Neural cell (in vitro differentiated cells): ENCODE measurements around the gene RPS6KA2. TPM values are rescaled to one million over a fixed set of nuclear protein-coding genes. Genes with fewer than 3 reads are reported as not detected.

Experiments
- H2AFZ ChIP-seq: fragments of 200-600, 300-800 bp; sonication (generic), shearing (Covaris generic); 2 replicates; pipeline ENCODE4 v1.6.0; 2014; ENCODE audit warnings: low read depth, mild to moderate bottlenecking, antibody characterized with exemption, low read length, moderate library complexity
- H3F3A ChIP-seq: fragments of 200-600 bp; shearing (Covaris generic); 2 replicates; pipeline ENCODE4 v1.6.1; 2016; ENCODE audit warnings: mild to moderate bottlenecking, moderate library complexity, mixed read lengths, antibody characterized with exemption, low read length; ENCODE audit not compliant: insufficient read depth, poor library complexity, severe bottlenecking
- H3K27ac ChIP-seq: fragments of 200-600, 300-800 bp; sonication (generic), shearing (Covaris generic); 2 replicates; pipeline ENCODE4 v1.5.1; 2014; ENCODE audit warnings: mild to moderate bottlenecking, low read length, moderate library complexity
- H3K27me3 ChIP-seq: fragments of 300-800, 200-600 bp; sonication (generic), shearing (Covaris generic); 2 replicates; pipeline ENCODE4 v1.6.0; 2014; ENCODE audit warnings: mild to moderate bottlenecking, low read depth, low read length, moderate library complexity; ENCODE audit not compliant: insufficient read depth
- H3K36me3 ChIP-seq: fragments of 300-800, 200-600 bp; sonication (generic), shearing (Covaris generic); 2 replicates; pipeline ENCODE4 v1.5.1; 2014; ENCODE audit warnings: mild to moderate bottlenecking, antibody characterized with exemption, low read length, moderate library complexity; ENCODE audit not compliant: insufficient read depth
- H3K4me2 ChIP-seq: fragments of 300-800, 200-600 bp; sonication (generic), shearing (Covaris generic); 2 replicates; pipeline ENCODE4 v1.6.0; 2014; ENCODE audit warnings: mild to moderate bottlenecking, low read length
- H3K4me3 ChIP-seq: fragments of 300-800, 200-600 bp; sonication (generic), shearing (Covaris generic); 2 replicates; pipeline ENCODE4 v1.5.1; 2014; ENCODE audit warnings: mild to moderate bottlenecking, low read length, moderate library complexity
- H3K79me2 ChIP-seq: fragments of 200-600 bp; shearing (Covaris generic); replicated peaks from 2 replicates; pipeline ENCODE4 v1.6.0; 2014; ENCODE audit warnings: mild to moderate bottlenecking, low read length, moderate library complexity; ENCODE audit not compliant: insufficient read depth
- H3K9ac ChIP-seq: fragments of 300-800, 200-600 bp; sonication (generic), shearing (Covaris generic); 2 replicates; pipeline ENCODE4 v1.6.1; 2016; ENCODE audit warnings: mild to moderate bottlenecking, low read length, mixed read lengths
- H3K9me2 ChIP-seq: fragments of 200-600 bp; shearing (Covaris generic); 2 replicates; pipeline ENCODE4 v1.6.1; 2016; ENCODE audit warnings: mild to moderate bottlenecking, low read length, mixed read lengths; ENCODE audit not compliant: insufficient read depth
- H3K9me3 ChIP-seq: fragments of 200-600, 300-800 bp; sonication (generic), shearing (Covaris generic); 2 replicates; pipeline ENCODE4 v1.6.1; 2016; ENCODE audit warnings: mild to moderate bottlenecking, mixed run types, low read length, moderate library complexity, mixed read lengths
- H4K20me1 ChIP-seq: fragments of 200-600 bp; shearing (Covaris generic); 2 replicates; pipeline ENCODE4 v1.6.1; 2016; ENCODE audit warnings: mild to moderate bottlenecking, mixed run types; ENCODE audit not compliant: insufficient read depth
- EP300 ChIP-seq: fragments of 450-650 bp; conservative IDR thresholded peaks from 2 replicates; pipeline ENCODE4 v1.6.1; 2014; ENCODE audit warnings: antibody characterized with exemption, mild to moderate bottlenecking, moderate library complexity; ENCODE audit not compliant: poor library complexity, severe bottlenecking
- EZH2 ChIP-seq: fragments of 200-600, 300-800 bp; shearing (Covaris generic), sonication (generic); IDR thresholded peaks from 2 replicates; pipeline ENCODE4 v1.6.1; 2014; ENCODE audit warnings: antibody characterized with exemption, low read length, borderline replicate concordance, mild to moderate bottlenecking; ENCODE audit not compliant: insufficient read depth, poor library complexity, severe bottlenecking
- MXI1 ChIP-seq: fragments of 450-650 bp; conservative IDR thresholded peaks from 2 replicates; pipeline ENCODE4 v1.6.1; 2014; ENCODE audit warnings: antibody characterized with exemption, mild to moderate bottlenecking; ENCODE audit not compliant: poor library complexity, severe bottlenecking
- POLR2AphosphoS5 ChIP-seq: IDR thresholded peaks from 2 replicates; pipeline ENCODE4 v1.6.1; 2012
- RAD21 ChIP-seq: fragments of 450-650 bp; conservative IDR thresholded peaks from 2 replicates; pipeline ENCODE4 v1.6.1; 2014; ENCODE audit warnings: antibody characterized with exemption, mild to moderate bottlenecking, moderate library complexity
- REST ChIP-seq: IDR thresholded peaks from 2 replicates; pipeline ENCODE4 v1.6.1; 2012; ENCODE audit warnings: borderline replicate concordance
- SMC3 ChIP-seq: fragments of 450-650 bp; conservative IDR thresholded peaks from 2 replicates; pipeline ENCODE4 v1.6.1; 2014; ENCODE audit warnings: antibody characterized with exemption, mild to moderate bottlenecking, moderate library complexity; ENCODE audit not compliant: poor library complexity
- TAF1 ChIP-seq: IDR thresholded peaks from 2 replicates; pipeline ENCODE4 v1.6.1; 2012; ENCODE audit warnings: low read depth
- polyA plus RNA-seq: library from polyadenylated mRNA; depleted of rRNA; stranded (reverse); fragments of >200 nt; gene quantifications from 2 replicates; pipeline ENCODE4 v1.2.3, GENCODE V29; 2014
- TF ChIP-seq, protein P1 (sequence below): fragments of 450-650 bp; IDR thresholded peaks from 2 replicates; pipeline ENCODE4 v1.5.1; 2014; ENCODE audit warnings: antibody characterized with exemption, mild to moderate bottlenecking, moderate library complexity; ENCODE audit not compliant: poor library complexity, severe bottlenecking

The RPS6KA2 gene
- polyA plus RNA-seq, 1 donor from 2014 or later: 34.3 TPM

DNA sequence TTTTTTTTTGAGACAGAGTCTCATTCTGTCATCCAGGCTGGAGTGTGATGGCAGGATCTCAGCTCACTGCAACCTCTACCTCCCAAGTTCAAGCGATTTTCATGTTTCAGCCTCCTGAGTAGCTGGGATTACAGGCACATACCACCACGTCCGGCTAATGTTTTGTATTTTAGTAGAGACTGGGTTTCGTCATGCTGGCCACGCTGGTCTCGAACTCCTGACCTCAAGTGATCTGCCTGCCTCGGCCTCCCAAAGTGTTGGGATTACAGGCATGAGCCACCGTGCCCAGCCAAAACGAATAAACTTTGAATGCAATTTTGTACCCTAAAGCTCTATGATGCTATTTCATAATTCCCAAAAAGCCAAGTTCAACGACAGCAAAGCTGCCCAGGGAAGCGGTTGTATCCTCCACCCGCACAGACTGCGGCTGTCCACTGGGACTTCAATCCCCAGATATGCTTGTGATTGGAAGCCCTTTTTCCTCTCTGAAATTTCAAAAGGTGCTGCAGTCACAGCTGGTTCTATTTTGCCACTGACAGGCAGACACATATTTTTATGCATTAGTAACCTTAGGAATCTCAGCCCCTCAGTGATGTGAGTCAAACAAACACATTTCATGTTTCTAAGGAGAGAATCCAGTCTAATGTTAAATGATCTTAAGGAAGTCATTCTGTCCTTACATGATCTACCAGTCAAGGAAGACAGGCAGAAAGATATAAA lies 31.8 kb downstream of the RPS6KA2 start:
- H3K27ac ChIP-seq: no peak overlapping the region
- no peaks in the 10 kb centered on the region for H3K9me3 ChIP-seq
- H3K4me3 ChIP-seq: no peak overlapping the region
- no peaks in the 10 kb centered on the region for H3F3A ChIP-seq
- no peak for TF ChIP-seq RAD21
- TF ChIP-seq REST: no peak
- TF ChIP-seq EZH2: no peak
- TF ChIP-seq POLR2AphosphoS5: no peak
- TF ChIP-seq TAF1: no peak
- no peak for TF ChIP-seq MXI1
- TF ChIP-seq, protein P1, sequence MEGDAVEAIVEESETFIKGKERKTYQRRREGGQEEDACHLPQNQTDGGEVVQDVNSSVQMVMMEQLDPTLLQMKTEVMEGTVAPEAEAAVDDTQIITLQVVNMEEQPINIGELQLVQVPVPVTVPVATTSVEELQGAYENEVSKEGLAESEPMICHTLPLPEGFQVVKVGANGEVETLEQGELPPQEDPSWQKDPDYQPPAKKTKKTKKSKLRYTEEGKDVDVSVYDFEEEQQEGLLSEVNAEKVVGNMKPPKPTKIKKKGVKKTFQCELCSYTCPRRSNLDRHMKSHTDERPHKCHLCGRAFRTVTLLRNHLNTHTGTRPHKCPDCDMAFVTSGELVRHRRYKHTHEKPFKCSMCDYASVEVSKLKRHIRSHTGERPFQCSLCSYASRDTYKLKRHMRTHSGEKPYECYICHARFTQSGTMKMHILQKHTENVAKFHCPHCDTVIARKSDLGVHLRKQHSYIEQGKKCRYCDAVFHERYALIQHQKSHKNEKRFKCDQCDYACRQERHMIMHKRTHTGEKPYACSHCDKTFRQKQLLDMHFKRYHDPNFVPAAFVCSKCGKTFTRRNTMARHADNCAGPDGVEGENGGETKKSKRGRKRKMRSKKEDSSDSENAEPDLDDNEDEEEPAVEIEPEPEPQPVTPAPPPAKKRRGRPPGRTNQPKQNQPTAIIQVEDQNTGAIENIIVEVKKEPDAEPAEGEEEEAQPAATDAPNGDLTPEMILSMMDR: no peak
- TF ChIP-seq SMC3: no peak
- TF ChIP-seq EP300: no peak
- H3K9me2 ChIP-seq: no peaks in the 10 kb centered on the region
- no peak overlapping the region for H3K9ac ChIP-seq
- H3K4me2 ChIP-seq: no peak overlapping the region
- H3K36me3 ChIP-seq: no peaks in the 10 kb centered on the region
- no peaks in the 10 kb centered on the region for H4K20me1 ChIP-seq
- no peak overlapping the region for H2AFZ ChIP-seq
- H3K79me2 ChIP-seq: peaks cover 26% of the 10 kb centered on the region
- H3K27me3 ChIP-seq: no peaks in the 10 kb centered on the region

DNA sequence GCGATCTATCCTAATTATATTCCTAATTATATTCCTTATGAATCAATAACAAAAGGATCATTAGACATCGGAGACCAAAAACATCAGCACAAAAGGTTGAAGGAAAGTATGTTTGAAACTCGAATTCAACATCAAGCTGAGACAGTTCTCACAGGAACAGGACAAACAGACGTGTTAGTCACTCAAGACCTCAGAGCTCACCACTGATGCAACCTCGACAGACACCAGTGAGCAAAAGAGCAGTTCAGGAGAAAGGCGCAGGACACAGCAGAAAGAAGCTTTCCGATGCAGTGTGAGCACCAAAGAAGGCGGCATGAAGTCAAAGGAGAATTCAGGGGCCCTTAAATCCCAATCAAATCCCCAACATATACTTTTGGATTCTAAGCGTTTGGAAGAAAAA lies 34.2 kb downstream of the RPS6KA2 start:
- Histone ChIP-seq H3K9ac (no peak overlapping the region), H3K79me2 (peaks cover 32% of the 10 kb centered on the region), H3K27ac (no peak overlapping the region), H3K27me3 (no peaks in the 10 kb centered on the region), H3K9me3 (no peaks in the 10 kb centered on the region), H3K4me2 (no peak overlapping the region), H2AFZ (no peak overlapping the region), H3F3A (no peaks in the 10 kb centered on the region), H3K36me3 (no peaks in the 10 kb centered on the region), H4K20me1 (no peaks in the 10 kb centered on the region), H3K4me3 (no peak overlapping the region), H3K9me2 (no peaks in the 10 kb centered on the region)
- no peak for TF ChIP-seq MXI1
- TF ChIP-seq REST: no peak
- TF ChIP-seq POLR2AphosphoS5: no peak
